UCSD-AML1 (cell line): ENCODE results near the gene ANXA2.

ENCODE experiments used
- DNase-seq: peaks from one replicate; lab custom pipeline; 2025; ENCODE audit not compliant: unreplicated experiment; lab: John Stamatoyannopoulos, UW

Gene ANXA2

GRCh38 chr15:60315878-60316277, 81.9 kb downstream of the ANXA2 start:
- DNase-seq: no peak

- DNase-seq: no peak
Observed at GRCh38 chr15:60313906-60314305, 83.9 kb downstream of the ANXA2 start.

GRCh38 chr15:60307034-60307433, 90.8 kb downstream of the ANXA2 start:
- no peak for DNase-seq

GRCh38 chr15:60301024-60301423, 96.8 kb downstream of the ANXA2 start:
- no peak for DNase-seq

GRCh38 chr15:60299452-60300047, 98.2 kb downstream of the ANXA2 start:
- no peak for DNase-seq
